ENCODE results near the gene RTN4R. TPM values are rescaled to one million over a fixed set of nuclear protein-coding genes. Genes with fewer than 3 reads are reported as not detected.
A peak's percentile ranks its signal among the peaks of the same experiment; 100 is the strongest.
"Not testable (repeated sequence)": the region's sequence is repeated elsewhere in the genome, so short reads cannot be mapped to it uniquely, and the experiment has no call there.

Gene RTN4R
- total and polyA plus RNA-seq, 2 experiments from 2014 or later, result 10.6 to 38.4 TPM

DNA sequence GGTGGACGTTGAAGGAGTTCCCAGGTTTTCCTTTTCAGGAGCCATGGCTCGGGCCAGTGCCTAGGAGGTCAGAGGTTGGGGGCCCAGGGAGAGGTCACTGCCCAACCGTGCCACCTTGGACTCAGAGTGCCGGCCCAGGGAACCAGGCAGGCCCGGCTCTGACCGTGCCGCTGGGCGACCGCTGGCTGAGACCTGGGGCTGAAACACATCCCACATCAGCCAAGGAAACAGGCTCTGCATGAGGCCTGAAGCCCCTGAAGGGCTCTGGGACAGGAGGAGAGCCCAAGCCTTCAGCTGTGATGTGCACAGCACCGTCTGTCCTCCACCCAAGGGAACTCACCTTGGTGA lies 21.9 kb upstream of the RTN4R start:
- Mint-ChIP-seq H3K27ac (no peak overlapping the region), H3K4me3 (no peak overlapping the region), H3K9me3 (no peaks in the 10 kb centered on the region), H3K36me3 (ENCODE audit: low read depth) (no peaks in the 10 kb centered on the region), H3K27me3 (ENCODE audit: insufficient read depth, low read depth, poor library complexity) (peaks cover 8% of the 10 kb centered on the region), H3K4me1 (peaks cover 2% of the 10 kb centered on the region; the same call in 1 of the 3 replicates)
- H2AFZ ChIP-seq, result no peak overlapping the region
- H3K79me2 ChIP-seq (replicated peaks; ENCODE audit: insufficient read depth), result no peaks in the 10 kb centered on the region
- H3F3A ChIP-seq (replicated peaks; ENCODE audit: low read depth), result no peaks in the 10 kb centered on the region
- no peak overlapping the region for H3K4me2 ChIP-seq
- no peaks in the 10 kb centered on the region for H3K9me2 ChIP-seq (ENCODE audit: insufficient read depth)
- H3K4me3 ChIP-seq, result no peak overlapping the region
- DNase-seq (ENCODE audit: low spot score), result no peak
- H3K4me1 ChIP-seq (ENCODE audit: insufficient read depth), result no peaks in the 10 kb centered on the region
- no peak overlapping the region for H3K27ac ChIP-seq (ENCODE audit: low read depth)
- ATAC-seq, result no peak
- H4K20me1 ChIP-seq (replicated peaks; ENCODE audit: insufficient read depth), result no peaks in the 10 kb centered on the region
- no peaks in the 10 kb centered on the region for H3K36me3 ChIP-seq (ENCODE audit: insufficient read depth)
- no peaks in the 10 kb centered on the region for H3K27me3 ChIP-seq (ENCODE audit: insufficient read depth)
- no peak for TF ChIP-seq JUNB (IDR thresholded peaks at IDR 0.05; ENCODE audit: unreplicated experiment)
- TF ChIP-seq EZH2phosphoT487 (IDR thresholded peaks at IDR 0.05; ENCODE audit: unreplicated experiment), result no peak
- TF ChIP-seq, protein P1, sequence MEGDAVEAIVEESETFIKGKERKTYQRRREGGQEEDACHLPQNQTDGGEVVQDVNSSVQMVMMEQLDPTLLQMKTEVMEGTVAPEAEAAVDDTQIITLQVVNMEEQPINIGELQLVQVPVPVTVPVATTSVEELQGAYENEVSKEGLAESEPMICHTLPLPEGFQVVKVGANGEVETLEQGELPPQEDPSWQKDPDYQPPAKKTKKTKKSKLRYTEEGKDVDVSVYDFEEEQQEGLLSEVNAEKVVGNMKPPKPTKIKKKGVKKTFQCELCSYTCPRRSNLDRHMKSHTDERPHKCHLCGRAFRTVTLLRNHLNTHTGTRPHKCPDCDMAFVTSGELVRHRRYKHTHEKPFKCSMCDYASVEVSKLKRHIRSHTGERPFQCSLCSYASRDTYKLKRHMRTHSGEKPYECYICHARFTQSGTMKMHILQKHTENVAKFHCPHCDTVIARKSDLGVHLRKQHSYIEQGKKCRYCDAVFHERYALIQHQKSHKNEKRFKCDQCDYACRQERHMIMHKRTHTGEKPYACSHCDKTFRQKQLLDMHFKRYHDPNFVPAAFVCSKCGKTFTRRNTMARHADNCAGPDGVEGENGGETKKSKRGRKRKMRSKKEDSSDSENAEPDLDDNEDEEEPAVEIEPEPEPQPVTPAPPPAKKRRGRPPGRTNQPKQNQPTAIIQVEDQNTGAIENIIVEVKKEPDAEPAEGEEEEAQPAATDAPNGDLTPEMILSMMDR (conservative IDR thresholded peaks at IDR 0.05; ENCODE audit: low read depth in 2 of 2), result no peak
- TF ChIP-seq ZNF114 (CRISPR knock-in tag; IDR thresholded peaks at IDR 0.05), result no peak
- TF ChIP-seq, protein P2, sequence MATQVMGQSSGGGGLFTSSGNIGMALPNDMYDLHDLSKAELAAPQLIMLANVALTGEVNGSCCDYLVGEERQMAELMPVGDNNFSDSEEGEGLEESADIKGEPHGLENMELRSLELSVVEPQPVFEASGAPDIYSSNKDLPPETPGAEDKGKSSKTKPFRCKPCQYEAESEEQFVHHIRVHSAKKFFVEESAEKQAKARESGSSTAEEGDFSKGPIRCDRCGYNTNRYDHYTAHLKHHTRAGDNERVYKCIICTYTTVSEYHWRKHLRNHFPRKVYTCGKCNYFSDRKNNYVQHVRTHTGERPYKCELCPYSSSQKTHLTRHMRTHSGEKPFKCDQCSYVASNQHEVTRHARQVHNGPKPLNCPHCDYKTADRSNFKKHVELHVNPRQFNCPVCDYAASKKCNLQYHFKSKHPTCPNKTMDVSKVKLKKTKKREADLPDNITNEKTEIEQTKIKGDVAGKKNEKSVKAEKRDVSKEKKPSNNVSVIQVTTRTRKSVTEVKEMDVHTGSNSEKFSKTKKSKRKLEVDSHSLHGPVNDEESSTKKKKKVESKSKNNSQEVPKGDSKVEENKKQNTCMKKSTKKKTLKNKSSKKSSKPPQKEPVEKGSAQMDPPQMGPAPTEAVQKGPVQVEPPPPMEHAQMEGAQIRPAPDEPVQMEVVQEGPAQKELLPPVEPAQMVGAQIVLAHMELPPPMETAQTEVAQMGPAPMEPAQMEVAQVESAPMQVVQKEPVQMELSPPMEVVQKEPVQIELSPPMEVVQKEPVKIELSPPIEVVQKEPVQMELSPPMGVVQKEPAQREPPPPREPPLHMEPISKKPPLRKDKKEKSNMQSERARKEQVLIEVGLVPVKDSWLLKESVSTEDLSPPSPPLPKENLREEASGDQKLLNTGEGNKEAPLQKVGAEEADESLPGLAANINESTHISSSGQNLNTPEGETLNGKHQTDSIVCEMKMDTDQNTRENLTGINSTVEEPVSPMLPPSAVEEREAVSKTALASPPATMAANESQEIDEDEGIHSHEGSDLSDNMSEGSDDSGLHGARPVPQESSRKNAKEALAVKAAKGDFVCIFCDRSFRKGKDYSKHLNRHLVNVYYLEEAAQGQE (IDR thresholded peaks at IDR 0.05; ENCODE audit: unreplicated experiment), result no peak
- no peak for TF ChIP-seq NANOG (IDR thresholded peaks at IDR 0.05; ENCODE audit: borderline replicate concordance)
- no peak for TF ChIP-seq ETS1 (IDR thresholded peaks at IDR 0.05)

- H3K36me3 ChIP-seq (ENCODE audit: insufficient read depth); H3K4me1 ChIP-seq (ENCODE audit: insufficient read depth); H2AFZ ChIP-seq; H3K4me3 ChIP-seq; ATAC-seq; H3K4me1 Mint-ChIP-seq; H3K9me2 ChIP-seq (ENCODE audit: insufficient read depth); H3K4me2 ChIP-seq; H3K27ac Mint-ChIP-seq; DNase-seq (ENCODE audit: low spot score); H3F3A ChIP-seq (replicated peaks; ENCODE audit: low read depth); H3K79me2 ChIP-seq (replicated peaks; ENCODE audit: insufficient read depth); H4K20me1 ChIP-seq (replicated peaks; ENCODE audit: insufficient read depth); H3K9me3 Mint-ChIP-seq; H3K4me3 Mint-ChIP-seq; H3K27me3 ChIP-seq (ENCODE audit: insufficient read depth); H3K27ac ChIP-seq (ENCODE audit: low read depth); H3K27me3 Mint-ChIP-seq (ENCODE audit: insufficient read depth, low read depth, poor library complexity); H3K36me3 Mint-ChIP-seq (ENCODE audit: low read depth): not testable (repeated sequence)
These were observed 21.3 kb upstream of the RTN4R start for GRCh38 chr22:20289182-20290044.

DNA sequence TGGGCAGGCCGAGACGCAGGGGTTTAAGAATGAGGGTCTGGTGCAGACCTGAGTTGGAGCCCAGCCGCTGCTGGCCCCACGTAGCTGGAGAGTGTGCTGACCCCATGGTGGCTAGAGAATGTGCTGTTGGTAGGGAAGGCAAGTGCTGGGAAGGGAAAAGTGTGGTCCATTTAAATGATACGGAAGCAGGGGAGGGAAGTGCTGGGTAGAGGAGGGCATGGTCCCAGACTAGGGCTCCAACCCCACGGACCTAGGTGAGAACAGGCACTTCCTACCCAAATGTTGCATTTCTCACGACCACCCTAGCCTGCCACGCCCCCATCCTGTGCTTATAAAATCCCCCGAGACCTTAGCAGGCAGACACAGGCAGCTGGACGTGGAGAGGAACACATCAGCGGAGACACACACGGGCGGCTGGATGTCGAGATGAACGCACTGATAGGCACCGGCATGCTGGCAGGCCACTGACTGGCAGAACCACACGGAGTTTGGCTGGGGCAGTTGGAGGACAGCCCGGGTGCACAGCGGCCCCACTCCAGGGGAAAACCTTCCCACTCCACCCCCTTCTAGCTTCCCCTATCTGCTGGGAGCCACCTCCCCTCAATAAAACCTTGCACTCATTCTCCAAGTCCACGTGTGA lies 18.8 kb upstream of the RTN4R start:
- not testable (repeated sequence) for H3K79me2 ChIP-seq (replicated peaks; ENCODE audit: insufficient read depth); H3K4me1 Mint-ChIP-seq; H3K36me3 Mint-ChIP-seq (ENCODE audit: low read depth)

GRCh38 chr22:20286312-20286660 lies 18.2 kb upstream of the RTN4R start:
- H3K4me1 Mint-ChIP-seq, result not testable (repeated sequence)
- ATAC-seq, result peak; percentile 7; the same call in 2 of the 3 replicates

More for the DNA sequence above, 18.8 kb upstream of the RTN4R start:
- H3K9me2 ChIP-seq (ENCODE audit: insufficient read depth); H3K4me1 ChIP-seq (ENCODE audit: insufficient read depth); H3K27ac ChIP-seq (ENCODE audit: low read depth); ATAC-seq; H3K27me3 Mint-ChIP-seq (ENCODE audit: insufficient read depth, low read depth, poor library complexity); DNase-seq (ENCODE audit: low spot score); H3K4me2 ChIP-seq; H3K27me3 ChIP-seq (ENCODE audit: insufficient read depth); H3K36me3 ChIP-seq (ENCODE audit: insufficient read depth); H3K4me3 ChIP-seq; H4K20me1 ChIP-seq (replicated peaks; ENCODE audit: insufficient read depth); H2AFZ ChIP-seq; H3K9me3 Mint-ChIP-seq; H3F3A ChIP-seq (replicated peaks; ENCODE audit: low read depth); H3K4me3 Mint-ChIP-seq; H3K27ac Mint-ChIP-seq: not testable (repeated sequence)

More at GRCh38 chr22:20286312-20286660, 18.2 kb upstream of the RTN4R start:
- not testable (repeated sequence) for H3K36me3 Mint-ChIP-seq (ENCODE audit: low read depth); H3K4me3 Mint-ChIP-seq; H3F3A ChIP-seq (replicated peaks; ENCODE audit: low read depth); H3K27ac Mint-ChIP-seq; H2AFZ ChIP-seq; H3K9me3 Mint-ChIP-seq; H3K36me3 ChIP-seq (ENCODE audit: insufficient read depth); H3K79me2 ChIP-seq (replicated peaks; ENCODE audit: insufficient read depth); H3K4me3 ChIP-seq; DNase-seq (ENCODE audit: low spot score); H3K27me3 Mint-ChIP-seq (ENCODE audit: insufficient read depth, low read depth, poor library complexity); H3K4me1 ChIP-seq (ENCODE audit: insufficient read depth); H3K4me2 ChIP-seq; H3K27ac ChIP-seq (ENCODE audit: low read depth); H3K9me2 ChIP-seq (ENCODE audit: insufficient read depth); H4K20me1 ChIP-seq (replicated peaks; ENCODE audit: insufficient read depth); H3K27me3 ChIP-seq (ENCODE audit: insufficient read depth)
